HUDEP-2 (cell line): ENCODE results near the gene VSNL1.

Source experiments
- DNase-seq, 76 experiments: peaks; one replicate each; lab custom pipeline; 2025; ENCODE audit not compliant: unreplicated experiment in 76 of 76; lab: John Stamatoyannopoulos, UW

The VSNL1 gene

GRCh38 chr2:17579605-17580318, 39.3 kb downstream of the VSNL1 start:
- no peak for DNase-seq

GRCh38 chr2:17580319-17580715, 39.8 kb downstream of the VSNL1 start:
- DNase-seq: no peak

- DNase-seq: no peak
Measured at GRCh38 chr2:17581831-17582230, 41.3 kb downstream of the VSNL1 start.

- no peak for DNase-seq
Measured at GRCh38 chr2:17583166-17583565, 42.7 kb downstream of the VSNL1 start.

GRCh38 chr2:17583646-17584045, 43.1 kb downstream of the VSNL1 start:
- no peak for DNase-seq

- DNase-seq: no peak
Measured at GRCh38 chr2:17584689-17585088, 44.2 kb downstream of the VSNL1 start.

- no peak for DNase-seq
Measured at GRCh38 chr2:17587469-17587868, 47.0 kb downstream of the VSNL1 start.

- no peak for DNase-seq
Measured at GRCh38 chr2:17588031-17588430, 47.5 kb downstream of the VSNL1 start.

- no peak for DNase-seq
Measured at GRCh38 chr2:17589406-17590035, 49.0 kb downstream of the VSNL1 start.

- DNase-seq: no peak
Measured at GRCh38 chr2:17590342-17590911, 49.9 kb downstream of the VSNL1 start.

GRCh38 chr2:17591846-17592245, 51.4 kb downstream of the VSNL1 start:
- no peak for DNase-seq

- DNase-seq: no peak
Measured at GRCh38 chr2:17592731-17593409, 52.4 kb downstream of the VSNL1 start.

GRCh38 chr2:17593445-17593840, 52.9 kb downstream of the VSNL1 start:
- no peak for DNase-seq

- DNase-seq: peak in 1 of 76 experiments; percentile 1
Measured at GRCh38 chr2:17593841-17594491, 53.5 kb downstream of the VSNL1 start.

- no peak for DNase-seq
Measured at GRCh38 chr2:17594533-17595401, 54.3 kb downstream of the VSNL1 start.

GRCh38 chr2:17599617-17600016, 59.1 kb downstream of the VSNL1 start:
- no peak for DNase-seq

- no peak for DNase-seq
Measured at GRCh38 chr2:17600556-17601204, 60.2 kb downstream of the VSNL1 start.

GRCh38 chr2:17604050-17604449, 63.6 kb downstream of the VSNL1 start:
- DNase-seq: no peak

- no peak for DNase-seq
Measured at GRCh38 chr2:17605696-17606095, 65.2 kb downstream of the VSNL1 start.

GRCh38 chr2:17606851-17607250, 66.4 kb downstream of the VSNL1 start:
- no peak for DNase-seq
